ENCODE data around the gene CNOT6L.

CNOT6L gene

GRCh38 chr4:77710059-77710458 lies 109.1 kb downstream of the CNOT6L start:
- no peak for DNase-seq

GRCh38 chr4:77706717-77707116 lies 112.5 kb downstream of the CNOT6L start:
- no peak for DNase-seq

GRCh38 chr4:77703666-77704065 lies 115.5 kb downstream of the CNOT6L start:
- DNase-seq, result no peak

GRCh38 chr4:77701121-77701520 lies 118.0 kb downstream of the CNOT6L start:
- no peak for DNase-seq

GRCh38 chr4:77699731-77700210 lies 119.4 kb downstream of the CNOT6L start:
- DNase-seq, result peak; percentile 94

- peak; percentile 61 for DNase-seq
These were observed 121.1 kb downstream of the CNOT6L start for GRCh38 chr4:77697860-77698590.

GRCh38 chr4:77695774-77696173 lies 123.4 kb downstream of the CNOT6L start:
- DNase-seq, result peak; percentile 88

- DNase-seq, result no peak
These were observed 126.2 kb downstream of the CNOT6L start for GRCh38 chr4:77692847-77693432.

GRCh38 chr4:77681792-77682191 lies 137.4 kb downstream of the CNOT6L start:
- DNase-seq, result no peak

- DNase-seq, result no peak
These were observed 142.3 kb downstream of the CNOT6L start for GRCh38 chr4:77676842-77677241.

- DNase-seq, result no peak
These were observed 148.1 kb downstream of the CNOT6L start for GRCh38 chr4:77671051-77671450.

- DNase-seq, result no peak
These were observed 149.1 kb downstream of the CNOT6L start for GRCh38 chr4:77669946-77670590.

- DNase-seq, result no peak
These were observed 153.6 kb downstream of the CNOT6L start for GRCh38 chr4:77665381-77666069.

Data from islet precursor cell (in vitro differentiated cells).